22Rv1 (cell line): ENCODE results near the gene TFG.

Experiments used
- H3K27ac ChIP-seq: fragments of 450-650 bp; 2 replicates; pipeline ENCODE4 v1.5.1; 2017
- CTCF ChIP-seq: fragments of 450-650 bp; IDR thresholded peaks from 2 replicates; pipeline ENCODE4 v1.5.1; 2017; ENCODE audit warnings: mild to moderate bottlenecking
- ZFX ChIP-seq: fragments of 450-650 bp; IDR thresholded peaks from 2 replicates; pipeline ENCODE4 v1.6.1; 2017; ENCODE audit warnings: antibody characterized with exemption, borderline replicate concordance

Gene TFG

GRCh38 chr3:100700708-100701107 is 8.6 kb upstream of the TFG start:
- no peak overlapping the region for H3K27ac ChIP-seq
- TF ChIP-seq CTCF (no peak), ZFX (no peak)

GRCh38 chr3:100702082-100702979 is 7.0 kb upstream of the TFG start:
- no peak overlapping the region for H3K27ac ChIP-seq
- no peak for TF ChIP-seq ZFX
- TF ChIP-seq CTCF, result no peak

- no peak overlapping the region for H3K27ac ChIP-seq
- TF ChIP-seq ZFX (no peak), CTCF (no peak)
These were observed 6.3 kb upstream of the TFG start for GRCh38 chr3:100702980-100703345.

GRCh38 chr3:100703865-100704264 is 5.4 kb upstream of the TFG start:
- TF ChIP-seq CTCF (no peak), ZFX (no peak)
- H3K27ac ChIP-seq, result no peak overlapping the region

- H3K27ac ChIP-seq, result no peak overlapping the region
- no peak for TF ChIP-seq ZFX
- TF ChIP-seq CTCF, result no peak
These were observed 2.9 kb upstream of the TFG start for GRCh38 chr3:100706365-100706764.

GRCh38 chr3:100708644-100708988 is 678 bp upstream of the TFG start:
- TF ChIP-seq ZFX (no peak), CTCF (no peak)
- peak overlapping the region; percentile 88 for H3K27ac ChIP-seq

- H3K27ac ChIP-seq, result peak overlapping the region; percentile 88
- TF ChIP-seq CTCF (no peak), ZFX (no peak)
These were observed 557 bp downstream of the TFG start for GRCh38 chr3:100709842-100710260.
